Sigmoid colon (tissue), 7 donors: ENCODE data around the gene ZFYVE19. TPM values are rescaled to one million over a fixed set of nuclear protein-coding genes. Genes with fewer than 3 reads are reported as not detected.

Source experiments
- DNase-seq: peaks from one replicate; pipeline ENCODE4 v3.0.0-alpha.2; 2019
- H3K27ac ChIP-seq, 4 donors: fragments of 200-600 bp; sonication (generic); one replicate each; pipeline ENCODE4 v1.5.1; 2016 to 2019; ENCODE audit warnings: mild to moderate bottlenecking in 1 of 4
- H3K27me3 ChIP-seq, 3 donors: fragments of 200-600 bp; sonication (generic); one replicate each; pipeline ENCODE4 v1.5.1; 2019; ENCODE audit warnings: mild to moderate bottlenecking in 1 of 3
- H3K36me3 ChIP-seq, 4 donors: fragments of 200-600 bp; sonication (generic); one replicate each; pipeline ENCODE4 v1.5.1; 2016 to 2019
- H3K4me1 ChIP-seq, 4 donors: fragments of 200-600 bp; sonication (generic); one replicate each; pipeline ENCODE4 v1.5.1; 2017 to 2019
- H3K4me3 ChIP-seq, 4 donors: fragments of 200-600 bp; sonication (generic); one replicate each; pipeline ENCODE4 v1.5.1; 2017 to 2019; ENCODE audit warnings: mild to moderate bottlenecking in 2 of 4, moderate library complexity in 1 of 4
- H3K9me3 ChIP-seq, 4 donors: fragments of 200-600 bp in 3 of 4; sonication (generic) in 3 of 4; one replicate each; pipeline versions ENCODE4 v1.5.1 to v1.6.1; 2013 to 2019
- EP300 ChIP-seq, 4 donors: sonication (generic); formaldehyde crosslinking; IDR thresholded peaks; one replicate each; pipeline ENCODE4 v1.6.1; 2017; ENCODE audit warnings: antibody characterized with exemption in 4 of 4
- POLR2A ChIP-seq, 2 donors: fragments of 450-650 bp; IDR thresholded peaks; one replicate each; pipeline ENCODE4 v1.6.1; 2016; ENCODE audit warnings: antibody characterized with exemption in 2 of 2, mild to moderate bottlenecking in 2 of 2, moderate library complexity in 2 of 2
- POLR2AphosphoS5 ChIP-seq, 4 donors: sonication (generic); formaldehyde crosslinking; IDR thresholded peaks; one replicate each; pipeline ENCODE4 v1.6.1; 2017; ENCODE audit warnings: antibody characterized with exemption in 4 of 4
- WGBS, 2 donors: extraction: QIAGEN DNeasy Blood & Tissue Kit; methylation state at CpG; one replicate each; pipeline ENCODE4 v1.1.7; 2013; 5-methylcytosine and 5-hydroxymethylcytosine counted together
- intact Hi-C: fragments of 100-400 bp; cut with DNase I; formaldehyde crosslinking; loops from one replicate; pipeline ENCODE4 v1.15.1; 2023
- polyA plus RNA-seq, 3 donors: library from polyadenylated mRNA; stranded (reverse); fragments of 200-250 nt; gene quantifications; one replicate each; pipeline ENCODE4 v1.2.3, GENCODE V29; 2013
- total RNA-seq, 4 donors: library from RNA; depleted of rRNA; stranded (reverse); fragments of >200 nt; gene quantifications; one replicate each; pipeline ENCODE4 v1.1.0, GENCODE V29; 2016
- TF ChIP-seq, protein P1 (sequence below), 4 experiments: fragments of 450-650 bp in 3 of 4; fragments of 200-600 bp in 1 of 4; IDR thresholded peaks; one replicate each; pipeline ENCODE4 v1.5.1; 2016 to 2019; ENCODE audit warnings: antibody characterized with exemption in 4 of 4, mild to moderate bottlenecking in 3 of 4, moderate library complexity in 2 of 4
- donor health status: healthy with polysubstance abuse.
- donor health status: Bipolar disorder and iron deficiency.
- donor health status: healthy.

ZFYVE19 gene
- total and polyA plus RNA-seq, 7 donors: 14.4 to 49.6 (median 28.7) TPM

DNA sequence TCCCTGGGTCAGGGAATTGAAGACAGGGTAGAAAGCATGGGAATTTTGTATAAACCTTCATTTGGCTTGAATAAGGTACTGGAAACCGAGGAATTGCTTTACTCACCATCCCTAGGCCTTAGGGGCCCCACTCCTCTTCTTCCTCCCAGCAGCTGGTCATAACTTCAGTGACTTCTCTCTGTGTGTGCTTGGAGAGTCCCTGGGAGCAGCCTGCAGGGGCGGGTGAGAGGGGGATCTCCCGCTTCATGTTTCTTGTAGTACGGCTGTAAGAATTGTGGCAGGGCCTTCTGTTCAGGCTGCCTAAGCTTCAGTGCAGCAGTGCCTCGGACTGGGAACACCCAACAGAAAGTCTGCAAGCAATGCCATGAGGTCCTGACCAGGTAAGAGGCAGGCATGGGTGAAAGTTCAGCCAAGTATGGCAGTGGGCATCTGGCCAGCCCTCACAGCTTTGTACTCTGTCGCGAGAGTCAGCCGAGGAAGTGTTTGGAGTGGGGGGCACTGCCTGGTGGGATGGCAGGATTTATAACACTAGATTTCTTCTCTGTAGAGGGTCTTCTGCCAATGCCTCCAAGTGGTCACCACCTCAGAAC lies 2.1 kb downstream of the ZFYVE19 start:
- Histone ChIP-seq H3K36me3 (peaks cover 0 to 30% (median 12%) of the 10 kb centered on the region in 4 donors), H3K4me3 (no peak overlapping the region), H3K9me3 (no peaks in the 10 kb centered on the region), H3K27me3 (no peaks in the 10 kb centered on the region), H3K27ac (no peak overlapping the region), H3K4me1 (peaks cover 0 to 26% (median 19%) of the 10 kb centered on the region in 4 donors)
- no peak for DNase-seq
- intact Hi-C loops: loop anchor here (5.0 to 10.0 kb wide), 3 partner anchors 42 to 644 kb away; partner anchors contain the start of genes BUB1B, C15orf62 and RAD51
- no peak for TF ChIP-seq POLR2AphosphoS5 (IDR thresholded peaks at IDR 0.05)
- TF ChIP-seq, protein P1, sequence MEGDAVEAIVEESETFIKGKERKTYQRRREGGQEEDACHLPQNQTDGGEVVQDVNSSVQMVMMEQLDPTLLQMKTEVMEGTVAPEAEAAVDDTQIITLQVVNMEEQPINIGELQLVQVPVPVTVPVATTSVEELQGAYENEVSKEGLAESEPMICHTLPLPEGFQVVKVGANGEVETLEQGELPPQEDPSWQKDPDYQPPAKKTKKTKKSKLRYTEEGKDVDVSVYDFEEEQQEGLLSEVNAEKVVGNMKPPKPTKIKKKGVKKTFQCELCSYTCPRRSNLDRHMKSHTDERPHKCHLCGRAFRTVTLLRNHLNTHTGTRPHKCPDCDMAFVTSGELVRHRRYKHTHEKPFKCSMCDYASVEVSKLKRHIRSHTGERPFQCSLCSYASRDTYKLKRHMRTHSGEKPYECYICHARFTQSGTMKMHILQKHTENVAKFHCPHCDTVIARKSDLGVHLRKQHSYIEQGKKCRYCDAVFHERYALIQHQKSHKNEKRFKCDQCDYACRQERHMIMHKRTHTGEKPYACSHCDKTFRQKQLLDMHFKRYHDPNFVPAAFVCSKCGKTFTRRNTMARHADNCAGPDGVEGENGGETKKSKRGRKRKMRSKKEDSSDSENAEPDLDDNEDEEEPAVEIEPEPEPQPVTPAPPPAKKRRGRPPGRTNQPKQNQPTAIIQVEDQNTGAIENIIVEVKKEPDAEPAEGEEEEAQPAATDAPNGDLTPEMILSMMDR (IDR thresholded peaks at IDR 0.05): no peak
- TF ChIP-seq POLR2A (IDR thresholded peaks at IDR 0.05): no peak
- TF ChIP-seq EP300 (IDR thresholded peaks at IDR 0.05): no peak
- 46 to 79% methylated on average over 8 of the region's 8 CpGs for WGBS, 2 donors

DNA sequence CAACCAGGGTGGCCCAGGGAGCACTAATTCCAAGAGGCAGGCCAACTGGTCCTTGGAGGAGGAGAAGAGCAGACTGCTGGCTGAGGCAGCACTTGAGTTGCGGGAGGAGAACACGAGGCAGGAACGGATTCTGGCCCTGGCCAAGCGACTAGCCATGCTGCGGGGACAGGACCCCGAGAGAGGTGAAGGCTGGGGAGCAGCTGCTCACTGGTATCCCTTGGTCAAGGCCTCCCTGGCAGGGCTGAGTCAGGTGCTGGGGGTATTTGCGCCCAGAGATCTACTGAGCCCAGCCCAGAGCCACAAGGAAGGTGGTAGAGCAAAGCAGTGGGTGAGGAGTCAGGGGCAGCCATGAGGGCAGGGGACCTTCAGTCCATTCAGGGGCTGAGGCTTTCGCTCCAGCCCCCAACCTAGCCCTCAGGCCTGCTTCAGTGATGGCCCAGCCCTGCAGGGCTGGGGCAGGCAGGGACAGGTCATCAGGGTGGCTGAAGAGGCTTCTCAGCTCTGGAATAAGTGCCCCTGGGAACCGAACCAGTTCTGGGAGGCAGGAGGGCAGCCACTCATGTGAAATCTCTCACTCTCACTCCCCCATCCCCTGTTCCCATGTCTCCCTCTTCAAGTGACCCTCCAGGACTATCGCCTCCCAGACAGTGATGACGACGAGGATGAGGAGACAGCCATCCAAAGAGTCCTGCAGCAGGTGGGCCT lies 6.0 kb downstream of the ZFYVE19 start:
- Histone ChIP-seq H3K9me3 (no peaks in the 10 kb centered on the region), H3K27ac (no peak overlapping the region), H3K27me3 (no peaks in the 10 kb centered on the region), H3K4me1 (peaks cover 0 to 15% (median 8%) of the 10 kb centered on the region in 4 donors), H3K36me3 (peaks cover 0 to 33% (median 13%) of the 10 kb centered on the region in 4 donors), H3K4me3 (no peak overlapping the region)
- WGBS, 2 donors: 92 to 95% methylated on average over 12 of the region's 12 CpGs
- TF ChIP-seq POLR2AphosphoS5 (IDR thresholded peaks at IDR 0.05): no peak
- TF ChIP-seq, protein P1 (IDR thresholded peaks at IDR 0.05): no peak
- TF ChIP-seq EP300 (IDR thresholded peaks at IDR 0.05): no peak
- TF ChIP-seq POLR2A (IDR thresholded peaks at IDR 0.05): no peak
- no peak for DNase-seq
- intact Hi-C loops: no loop called here

DNA sequence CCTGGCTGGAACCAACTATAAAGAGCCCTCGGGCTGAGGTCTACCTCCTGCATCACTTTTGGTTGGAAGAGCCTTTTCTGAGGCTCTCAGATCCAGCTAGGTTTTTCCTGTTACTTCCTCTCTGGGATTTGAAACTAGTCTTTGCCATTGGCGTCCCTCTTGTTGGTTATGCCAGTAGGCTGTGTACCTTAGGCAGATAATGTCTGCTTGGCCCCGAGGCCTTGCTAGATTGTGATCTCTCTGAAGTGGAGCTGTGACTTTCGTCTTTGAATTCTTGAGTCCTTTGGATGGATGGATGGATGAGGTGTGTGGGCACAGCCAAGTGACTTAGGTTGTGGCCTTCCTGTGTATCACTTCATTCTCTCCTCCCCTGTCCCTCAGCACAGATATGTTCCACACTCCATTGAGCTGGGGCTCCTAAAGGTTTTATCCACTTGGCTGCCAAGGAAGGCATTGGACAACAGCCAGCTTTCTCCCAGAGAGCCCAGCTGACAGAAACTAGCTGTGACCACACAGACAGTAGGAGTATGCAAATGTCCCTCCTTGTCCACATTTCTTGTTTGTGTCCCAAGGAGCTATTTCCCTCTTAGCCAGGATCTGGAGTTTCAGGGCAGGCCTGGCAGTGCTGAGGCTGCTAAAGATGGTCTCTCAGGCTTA lies 8.3 kb downstream of the ZFYVE19 start:
- H3K36me3 ChIP-seq: peaks cover 0 to 33% (median 12%) of the 10 kb centered on the region in 4 donors

DNA sequence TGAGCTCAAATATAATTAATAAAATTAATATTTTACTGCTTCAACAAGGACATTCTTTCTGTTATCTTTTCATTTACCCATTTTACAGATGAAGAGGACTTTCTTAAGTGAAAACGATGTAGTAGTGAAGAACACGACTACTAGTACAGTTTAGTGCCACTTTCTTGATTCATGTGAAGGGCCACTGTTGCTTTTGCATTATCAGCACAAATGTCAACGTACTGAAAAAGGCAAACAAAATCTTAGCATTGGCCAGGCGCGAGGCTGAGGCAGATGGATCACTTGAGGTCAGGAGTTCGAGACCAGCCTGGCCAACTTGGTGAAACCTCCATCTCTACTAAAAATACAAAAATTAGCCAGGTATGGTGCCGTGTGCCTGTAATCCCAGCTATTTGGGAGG lies 12.2 kb downstream of the ZFYVE19 start:
- H3K36me3 ChIP-seq: peaks cover 0 to 3% (median under 1%) of the 10 kb centered on the region in 4 donors
- TF ChIP-seq, protein P1 (IDR thresholded peaks at IDR 0.05): no peak
- TF ChIP-seq EP300 (IDR thresholded peaks at IDR 0.05): no peak
- no peak for TF ChIP-seq POLR2AphosphoS5 (IDR thresholded peaks at IDR 0.05)
- TF ChIP-seq POLR2A (IDR thresholded peaks at IDR 0.05): no peak
- no peak overlapping the region for H3K4me3 ChIP-seq
- no peak for DNase-seq
- intact Hi-C loops: no loop called here
- WGBS, 2 donors: 90 to 91% methylated on average over 7 of the region's 7 CpGs
- H3K27me3 ChIP-seq: no peaks in the 10 kb centered on the region
- H3K9me3 ChIP-seq: no peaks in the 10 kb centered on the region
- no peaks in the 10 kb centered on the region for H3K4me1 ChIP-seq
- no peak overlapping the region for H3K27ac ChIP-seq

More for the DNA sequence above, 8.3 kb downstream of the ZFYVE19 start:
- H3K9me3 ChIP-seq: no peaks in the 10 kb centered on the region
- 92 to 94% methylated on average over 4 of the region's 4 CpGs for WGBS, 2 donors
- TF ChIP-seq, protein P1 (IDR thresholded peaks at IDR 0.05): no peak
- TF ChIP-seq POLR2A (IDR thresholded peaks at IDR 0.05) (no peak), POLR2AphosphoS5 (IDR thresholded peaks at IDR 0.05) (no peak), EP300 (IDR thresholded peaks at IDR 0.05) (no peak)
- no peak overlapping the region for H3K4me3 ChIP-seq
- H3K27me3 ChIP-seq: no peaks in the 10 kb centered on the region
- intact Hi-C loops: no loop called here
- no peak for DNase-seq
- H3K27ac ChIP-seq: no peak overlapping the region
- no peaks in the 10 kb centered on the region for H3K4me1 ChIP-seq
